Skeletal muscle cell (primary cell): ENCODE results near the gene PILRA.
A peak's percentile ranks its signal among the peaks of the same experiment; 100 is the strongest.

Experiments
- DNase-seq: peaks from one replicate; pipeline ENCODE4 v3.0.0-alpha.2; 2010; ENCODE audit warnings: low read depth
- H3K4me3 ChIP-seq: 2 replicates; pipeline ENCODE4 v1.5.1; 2011; ENCODE audit warnings: low read depth, mild to moderate bottlenecking, control low read depth, low read length, moderate library complexity

The PILRA gene

DNA sequence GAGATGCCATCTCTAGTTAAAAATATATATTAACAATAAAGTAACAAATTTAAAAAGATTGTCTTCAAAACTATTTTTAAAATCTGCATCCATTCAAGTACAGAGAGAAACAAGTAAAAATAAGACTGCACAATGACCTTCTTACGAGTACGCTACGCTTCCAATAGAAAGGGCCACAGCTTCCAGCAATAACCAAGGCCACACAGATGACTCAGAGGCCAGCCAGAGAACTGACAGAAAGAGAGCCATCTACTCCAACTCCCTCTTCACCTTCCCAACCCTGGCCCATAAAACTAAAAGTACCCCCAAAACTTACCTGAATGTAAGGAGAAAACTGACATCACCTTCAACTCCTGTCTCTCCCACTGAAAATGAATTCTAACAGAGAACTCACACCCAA is 26.8 kb downstream of the PILRA start:
- DNase-seq = no peak
- H3K4me3 ChIP-seq = no peak overlapping the region

DNA sequence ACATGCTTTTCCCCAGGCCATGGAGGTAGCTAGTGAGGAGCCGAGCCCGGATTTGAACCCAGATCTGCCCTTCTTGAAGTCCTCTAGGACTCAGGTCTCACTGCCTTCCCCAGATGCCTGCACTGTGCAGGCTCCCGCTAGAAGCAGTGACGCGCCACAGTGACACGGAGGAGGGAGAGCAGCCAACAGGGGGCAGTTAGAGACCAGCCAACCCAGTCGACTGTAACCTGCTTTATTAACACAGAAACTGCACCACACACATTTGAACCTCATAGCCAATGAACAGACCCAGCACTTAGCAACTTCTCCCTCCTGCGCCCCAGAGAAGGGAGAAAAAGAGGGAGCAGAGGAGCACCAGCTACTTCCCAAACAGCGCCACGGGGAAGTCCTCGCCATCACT is 27.4 kb downstream of the PILRA start:
- no peak for DNase-seq
- no peak overlapping the region for H3K4me3 ChIP-seq

DNA sequence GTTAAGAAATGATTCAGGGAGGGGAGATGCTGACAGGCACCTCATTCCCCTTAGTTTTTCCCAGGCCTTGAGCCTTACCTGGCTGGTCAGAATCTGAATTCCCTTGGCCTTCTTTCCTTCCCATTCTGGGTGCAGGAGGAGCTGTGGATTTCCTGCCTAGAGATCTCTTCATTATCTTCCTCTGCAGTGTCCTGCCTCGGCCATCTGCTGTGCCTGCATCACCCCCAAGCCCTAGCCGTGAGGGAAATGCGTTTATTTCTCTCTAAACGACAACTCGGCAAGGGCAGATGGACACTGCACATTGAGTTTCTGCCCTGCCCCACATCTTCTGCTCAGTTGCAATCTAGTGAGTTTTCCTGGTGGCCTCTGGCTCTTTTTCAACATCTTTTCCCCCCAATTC is 28.5 kb downstream of the PILRA start:
- H3K4me3 ChIP-seq = no peak overlapping the region
- no peak for DNase-seq

DNA sequence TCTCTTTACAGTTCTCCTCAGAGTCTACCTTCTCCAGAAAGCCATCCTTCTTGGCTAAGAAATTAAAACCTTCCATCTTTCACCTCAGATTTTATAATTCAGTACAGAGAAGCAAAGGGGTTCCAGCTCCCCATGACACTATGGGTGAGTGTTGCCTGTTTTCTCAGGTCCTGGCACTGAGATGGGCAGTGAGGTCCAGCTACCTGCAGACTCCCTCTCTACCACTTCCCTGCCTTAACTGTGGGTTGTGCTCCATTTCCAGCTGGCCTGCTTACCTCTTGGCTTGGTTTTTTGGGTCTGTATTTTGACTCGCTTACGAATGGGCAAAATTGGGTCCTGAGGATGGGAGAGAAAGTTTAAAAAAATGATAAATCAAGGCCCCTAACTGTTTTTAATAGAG is 29.0 kb downstream of the PILRA start:
- no peak overlapping the region for H3K4me3 ChIP-seq
- no peak for DNase-seq

DNA sequence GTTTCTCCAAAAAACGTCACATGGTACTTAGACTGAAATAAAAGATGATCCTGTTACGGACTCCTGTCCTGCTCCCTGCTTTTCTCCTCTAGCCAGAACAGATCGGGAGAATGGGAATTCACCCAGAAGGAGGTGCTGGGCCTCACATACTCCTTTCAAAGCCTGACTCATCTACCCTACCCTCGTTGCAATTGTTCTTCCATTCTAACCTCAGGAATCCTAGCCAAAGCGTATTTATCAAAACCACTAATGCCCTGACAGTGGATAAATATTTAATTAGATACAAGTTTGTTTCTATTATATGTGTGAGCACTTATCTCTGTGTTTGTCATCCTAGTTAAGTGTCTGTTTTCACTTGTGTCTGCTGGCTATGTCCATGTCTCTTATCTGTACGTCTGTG is 33.5 kb downstream of the PILRA start:
- peak; percentile 23 for DNase-seq
- no peak overlapping the region for H3K4me3 ChIP-seq

DNA sequence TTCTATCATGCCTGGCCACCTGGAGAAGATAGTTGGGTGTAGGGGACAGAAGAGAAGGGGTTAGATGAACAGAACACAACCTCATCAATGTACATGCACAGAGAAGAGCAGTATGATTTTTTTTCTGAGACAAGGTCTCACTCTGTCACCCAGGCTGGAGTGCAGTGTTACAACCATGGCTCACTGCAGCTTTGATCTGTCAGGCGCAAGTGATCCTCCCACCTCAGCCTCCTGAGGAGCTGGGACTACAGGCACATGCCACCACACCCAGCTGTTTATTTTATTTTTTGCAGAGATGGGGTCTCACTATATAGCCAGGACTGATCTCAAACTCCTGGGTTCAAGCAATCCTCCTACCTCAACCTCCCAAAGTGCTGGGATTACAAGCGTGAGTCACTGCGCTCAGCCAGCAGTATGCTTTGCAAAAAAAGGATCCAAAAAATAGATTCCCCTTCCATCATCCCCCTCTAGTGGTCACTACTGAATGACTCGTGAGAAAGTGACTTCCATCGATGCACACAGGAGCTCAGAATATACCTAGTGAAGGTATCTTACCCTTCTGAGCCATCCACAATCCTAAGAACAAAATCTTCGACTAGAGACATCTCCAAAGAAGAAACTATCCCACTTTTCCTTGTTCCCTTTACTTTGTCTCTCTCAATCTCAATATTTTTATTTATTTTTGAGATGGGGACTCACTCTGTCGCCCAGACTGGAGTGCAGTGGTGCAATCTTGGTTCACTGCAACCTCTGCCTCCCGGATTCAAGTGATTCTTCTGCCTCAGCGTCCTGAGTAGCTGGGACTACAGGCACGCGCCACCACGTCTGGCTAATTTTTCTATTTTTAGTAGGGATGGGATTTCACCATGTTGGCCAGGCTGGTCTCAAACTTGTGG is 34.2 kb downstream of the PILRA start:
- DNase-seq = peak; percentile 31
- no peak overlapping the region for H3K4me3 ChIP-seq

DNA sequence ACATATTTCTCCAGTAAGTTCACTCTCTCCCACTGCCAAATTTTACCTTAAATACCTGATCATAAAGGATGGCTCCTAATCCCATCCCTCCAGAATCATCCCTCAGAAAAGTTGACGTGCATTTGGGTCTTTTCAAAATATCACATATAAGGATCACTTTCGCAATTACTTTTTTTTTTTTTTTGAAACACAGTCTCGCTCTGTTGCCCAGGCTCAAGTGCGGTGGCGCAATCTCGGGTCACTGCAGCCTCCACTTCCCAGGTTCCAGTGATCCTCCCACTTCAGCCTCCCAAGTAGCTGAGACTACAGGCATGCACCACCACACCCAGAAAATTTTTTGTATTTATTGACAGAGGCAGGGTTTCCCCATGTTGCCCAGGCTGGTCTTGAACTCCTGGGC is 37.8 kb downstream of the PILRA start:
- H3K4me3 ChIP-seq = no peak overlapping the region
- DNase-seq = no peak

DNA sequence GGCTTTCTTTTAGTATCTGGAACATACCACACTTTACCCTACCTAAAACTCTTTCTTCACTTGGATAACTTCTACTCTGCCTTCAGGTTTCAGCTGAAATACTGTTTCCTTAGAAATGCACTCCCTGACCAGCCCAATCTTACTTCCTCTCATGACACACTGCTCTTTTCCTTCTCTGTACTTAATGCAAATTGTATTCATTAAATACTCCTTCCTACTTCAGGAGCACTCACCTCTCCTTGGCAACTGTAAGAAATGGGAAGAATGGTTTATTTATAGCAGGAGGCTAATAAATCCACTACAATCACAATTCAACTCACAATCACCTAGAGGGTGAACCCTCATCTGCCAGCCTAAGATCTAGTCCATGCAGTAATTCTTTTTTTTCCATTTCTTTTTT is 40.1 kb downstream of the PILRA start:
- DNase-seq = no peak

DNA sequence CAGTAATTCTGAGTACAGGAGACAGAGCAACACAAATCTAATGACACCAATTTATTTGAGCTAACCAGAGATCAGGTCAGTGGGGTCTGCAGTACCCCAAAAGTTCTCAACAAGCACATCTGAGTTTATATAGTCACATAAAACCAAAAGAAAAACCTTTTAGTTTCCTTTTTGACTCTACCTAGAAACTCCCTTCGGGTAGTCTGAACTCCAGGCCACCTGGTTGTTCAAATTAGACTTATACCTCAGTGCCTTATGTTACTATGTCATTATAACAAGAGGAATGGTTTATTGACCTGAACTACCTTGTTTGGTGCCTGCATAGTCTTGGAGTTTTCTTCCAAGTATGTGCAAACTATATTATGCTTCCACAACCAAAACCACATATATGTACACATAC is 40.6 kb downstream of the PILRA start:
- no peak for DNase-seq
- H3K4me3 ChIP-seq = no peak overlapping the region

More for the DNA sequence above, 40.1 kb downstream of the PILRA start:
- H3K4me3 ChIP-seq = no peak overlapping the region

DNA sequence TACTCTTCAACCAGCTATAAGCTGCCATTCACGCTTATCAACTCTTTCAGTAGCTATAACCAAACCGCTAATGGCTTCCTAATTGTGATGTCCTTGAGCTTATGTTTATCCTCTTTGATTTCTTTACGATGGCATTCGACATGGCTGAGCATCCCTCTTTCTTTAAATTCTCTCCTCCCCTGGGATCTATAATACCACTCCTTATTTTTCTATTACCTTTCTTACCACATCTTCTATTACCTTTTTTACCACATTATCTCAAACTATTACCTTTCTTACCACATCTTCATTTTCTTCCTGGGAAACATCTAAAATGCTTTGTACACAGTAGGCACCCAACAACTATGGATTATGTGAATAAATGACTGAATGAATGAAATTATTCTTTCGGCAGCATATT is 42.2 kb downstream of the PILRA start:
- DNase-seq = no peak
- H3K4me3 ChIP-seq = no peak overlapping the region

DNA sequence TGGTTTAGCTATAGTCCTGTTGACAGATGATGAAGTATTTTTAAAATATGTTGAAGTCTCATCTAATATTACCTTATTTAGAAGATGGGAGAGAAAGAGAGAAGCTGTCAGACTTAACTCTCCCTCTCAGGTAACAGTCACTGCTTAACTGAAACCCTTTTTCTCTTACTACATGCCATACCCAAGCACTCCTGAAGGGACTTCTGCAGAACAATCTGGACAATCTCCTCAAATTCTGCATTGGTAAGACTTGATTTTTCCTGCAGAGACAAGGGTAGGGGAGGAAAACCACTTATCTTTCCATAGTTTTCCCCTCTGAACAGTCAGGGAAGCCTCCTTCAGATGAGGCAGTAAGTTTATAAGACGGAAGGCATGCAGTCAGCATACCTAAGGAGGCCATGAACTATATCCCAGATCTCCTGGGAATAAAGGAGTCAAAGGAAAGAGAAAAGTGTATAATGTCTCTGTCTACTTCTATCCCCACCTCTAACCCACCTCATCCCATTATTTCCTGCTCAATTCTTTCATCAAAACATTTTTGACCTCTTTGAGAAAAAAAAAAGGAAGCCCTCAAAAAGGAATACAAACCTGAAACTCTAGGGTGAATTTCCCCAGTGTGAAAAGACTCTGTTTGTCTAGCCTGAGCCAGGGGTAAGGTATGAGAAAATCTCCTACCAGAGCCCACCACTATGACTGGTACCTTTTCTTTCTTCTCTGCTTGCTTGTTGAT is 45.8 kb downstream of the PILRA start:
- DNase-seq = no peak
- H3K4me3 ChIP-seq = no peak overlapping the region

DNA sequence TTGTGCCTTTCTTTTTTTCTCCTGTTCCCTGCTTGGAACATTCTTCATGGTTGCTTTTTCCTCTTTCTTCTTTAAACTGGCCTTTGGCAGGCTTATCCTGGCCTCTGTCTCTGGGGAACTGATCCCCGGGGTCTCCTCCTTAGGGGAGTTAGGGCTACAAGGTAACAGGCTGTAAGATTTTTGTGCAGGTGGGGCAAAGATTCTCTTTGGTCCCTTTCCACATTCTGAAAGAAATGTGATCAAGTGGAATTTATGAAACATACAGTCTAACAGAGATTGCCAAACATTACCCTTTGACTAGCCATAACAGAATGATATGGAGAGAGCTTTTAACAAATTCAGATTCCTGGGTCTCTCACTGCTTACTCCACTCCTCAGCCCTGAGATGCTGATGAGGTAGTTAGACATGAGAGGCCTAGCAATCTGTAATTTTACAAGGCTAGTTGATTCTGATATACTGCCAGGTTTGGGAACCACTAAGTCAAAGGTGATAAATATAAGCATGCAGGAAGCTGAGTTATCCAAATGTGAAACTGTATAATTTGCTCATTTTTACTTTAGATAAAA is 46.5 kb downstream of the PILRA start:
- no peak for DNase-seq

DNA sequence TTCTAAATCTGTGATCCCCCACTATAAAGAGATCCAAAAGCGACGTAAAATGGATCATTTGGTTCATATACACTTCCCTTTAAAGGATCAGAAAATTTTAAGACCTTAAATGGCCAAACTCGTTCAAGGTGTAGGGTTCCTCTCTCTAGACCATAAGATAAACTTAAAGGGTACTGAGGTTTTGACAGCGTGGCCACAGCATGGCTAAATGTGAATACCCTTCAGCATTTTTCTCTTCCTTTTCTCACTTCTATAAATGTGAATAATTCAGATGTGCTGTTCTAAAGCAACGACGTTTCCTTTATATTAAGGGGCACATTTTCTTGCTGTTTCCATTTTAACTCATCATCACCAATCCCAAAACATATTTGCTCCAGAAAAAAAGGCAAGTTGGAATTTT is 50.0 kb downstream of the PILRA start:
- DNase-seq = no peak
- no peak overlapping the region for H3K4me3 ChIP-seq

More for the DNA sequence above, 46.5 kb downstream of the PILRA start:
- no peak overlapping the region for H3K4me3 ChIP-seq

DNA sequence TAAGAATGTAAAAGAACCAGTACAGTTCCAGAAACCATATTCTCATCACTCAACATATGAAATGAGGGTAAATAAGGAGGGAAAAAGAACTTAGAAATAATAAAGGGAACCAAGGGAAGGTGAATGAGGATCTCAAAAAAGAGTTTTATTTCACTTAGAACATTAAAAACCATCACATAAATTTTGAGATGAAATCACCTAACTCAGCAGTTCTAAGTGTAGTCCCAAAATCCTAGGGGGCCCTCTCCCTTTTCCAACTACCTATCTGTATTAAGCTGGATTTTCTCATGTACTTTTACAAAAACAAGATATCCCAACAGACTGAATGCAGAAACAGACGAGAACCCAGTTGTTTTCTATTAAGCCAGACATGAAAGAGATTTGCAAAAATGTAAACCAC is 52.1 kb downstream of the PILRA start:
- no peak overlapping the region for H3K4me3 ChIP-seq
- no peak for DNase-seq

DNA sequence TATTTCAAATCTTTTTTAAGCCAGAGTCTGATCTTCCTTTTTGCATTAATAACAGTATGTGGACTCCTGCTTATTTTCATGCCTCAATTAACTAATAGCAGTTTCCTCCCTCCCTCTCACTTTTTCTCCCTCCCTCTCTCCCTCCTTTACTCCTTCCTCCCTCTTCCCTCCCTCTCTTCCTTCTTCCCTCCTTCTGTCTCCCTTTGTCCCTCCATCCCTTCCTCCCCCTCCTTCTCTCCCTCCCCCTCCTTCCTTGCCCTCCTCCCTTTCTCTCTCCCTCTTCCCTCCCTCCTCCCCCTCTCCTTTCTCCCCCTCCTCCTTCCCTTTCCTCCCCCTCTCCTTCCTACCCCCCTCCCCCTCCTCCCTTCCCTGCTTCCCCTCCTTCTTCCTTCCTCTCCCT is 53.2 kb downstream of the PILRA start:
- H3K4me3 ChIP-seq = no peak overlapping the region
- no peak for DNase-seq

DNA sequence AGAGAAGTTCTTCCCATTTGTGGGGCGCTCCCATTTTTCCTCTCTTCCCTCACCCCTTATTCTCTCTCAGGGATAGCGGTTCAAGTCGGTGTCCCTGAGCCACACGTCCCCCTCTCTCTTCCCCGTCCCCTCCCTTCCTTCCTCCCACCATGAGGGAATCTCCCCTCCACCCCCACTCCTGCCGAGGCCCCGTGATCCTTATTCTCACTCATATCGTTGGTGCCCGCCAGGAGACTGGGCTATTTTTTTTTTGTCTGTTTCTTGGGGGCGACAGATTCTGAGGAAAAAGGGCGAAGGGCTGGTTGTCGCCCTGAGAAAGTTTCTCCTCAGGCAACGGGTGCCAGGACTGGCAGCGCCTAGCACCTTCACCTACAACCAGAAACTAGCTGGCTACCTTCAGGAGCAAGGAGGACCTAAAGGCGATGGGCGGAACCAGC is 54.5 kb downstream of the PILRA start:
- peak overlapping the region; percentile 80 for H3K4me3 ChIP-seq
- DNase-seq = no peak

DNA sequence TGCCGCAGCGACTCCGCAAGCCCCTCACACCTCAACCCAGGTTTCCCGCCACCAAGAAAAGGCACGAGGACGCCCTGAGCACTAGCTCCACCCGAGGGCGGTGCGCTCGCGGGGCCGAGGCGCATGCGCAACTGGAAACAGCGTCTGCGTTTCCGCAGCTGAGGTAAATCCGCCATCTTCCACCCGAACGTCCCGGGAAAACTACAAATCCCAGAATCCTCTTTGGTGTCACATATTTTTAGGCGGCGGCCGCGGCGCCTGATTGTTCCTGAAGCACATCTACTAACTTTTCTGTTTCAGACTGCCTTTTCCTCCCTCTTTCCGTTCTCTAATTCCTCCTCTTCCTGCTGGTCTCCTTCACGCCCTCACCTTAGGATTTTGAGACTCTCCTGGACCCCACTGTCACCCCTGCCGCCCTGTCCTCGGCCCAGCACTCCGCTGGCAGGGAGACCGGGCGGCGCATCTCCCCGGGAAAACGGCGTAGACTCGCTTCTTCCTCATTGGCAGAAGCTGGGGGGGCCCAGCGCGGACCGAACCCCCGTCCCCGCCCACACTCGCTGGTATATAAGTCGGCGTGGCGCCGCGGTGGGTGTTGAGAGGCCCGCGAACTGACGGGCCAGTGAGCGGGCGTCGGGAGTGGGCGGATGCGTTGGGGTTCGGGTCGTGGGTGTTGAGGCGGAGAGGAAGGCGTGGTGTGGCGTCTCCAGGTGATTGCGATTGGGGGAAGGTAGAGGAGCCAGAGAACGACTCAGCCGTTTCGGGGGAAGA is 55.1 kb downstream of the PILRA start, which contains the start of gene ZCWPW1:
ZCWPW1 (minus strand) TSS at position 505 of the 768 bp plus-strand sequence. CDS start 8,054 bp downstream, outside the sequence.
- H3K4me3 ChIP-seq = peak within 1 kb of the TSS; percentile 80
- peak; percentile 87 for DNase-seq

DNA sequence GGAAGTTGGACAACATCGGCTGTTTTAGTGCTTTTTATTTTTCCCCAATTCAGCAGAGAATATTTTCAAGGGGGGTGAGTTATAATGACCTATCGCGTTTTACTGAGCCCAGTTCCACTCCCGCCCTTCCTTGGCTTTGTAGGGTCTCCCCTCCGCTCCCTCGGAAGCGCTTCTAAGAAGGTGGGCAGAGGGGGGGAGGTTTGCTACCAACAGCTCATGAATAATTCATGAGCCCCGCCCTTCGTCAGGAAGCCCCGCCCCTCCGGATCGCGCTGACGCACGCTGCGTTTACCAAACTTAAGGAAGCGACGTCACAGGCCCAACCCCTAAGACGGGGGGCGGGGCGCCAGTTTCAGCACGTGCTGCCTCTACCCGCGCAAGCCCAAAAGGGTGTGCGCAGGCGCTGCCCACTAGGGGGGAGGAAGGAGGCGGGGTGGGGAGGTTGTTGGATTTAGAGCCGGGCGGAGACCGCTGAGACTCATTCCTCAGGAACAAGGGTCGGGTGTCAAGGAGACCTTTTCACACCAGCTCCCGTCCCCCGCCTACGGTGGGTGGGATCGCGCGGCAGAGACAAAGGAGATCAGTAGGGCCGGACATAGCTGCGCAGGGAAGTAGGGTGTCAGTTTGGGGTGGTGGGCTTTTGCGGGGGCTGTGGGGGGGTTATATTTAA is 55.8 kb downstream of the PILRA start:
- DNase-seq = peak; percentile 99

More for the DNA sequence above, 55.8 kb downstream of the PILRA start:
- H3K4me3 ChIP-seq = peak overlapping the region; percentile 80
